Myocyte (in vitro differentiated cells): ENCODE measurements around the gene LRRC63. TPM values are rescaled to one million over a fixed set of nuclear protein-coding genes. Genes with fewer than 3 reads are reported as not detected.
"Not testable (repeated sequence)": the region's sequence is repeated elsewhere in the genome, so short reads cannot be mapped to it uniquely, and the experiment has no call there.

Experiments
- DNase-seq: peaks from one replicate; pipeline ENCODE4 v3.0.0-alpha.2; 2012; ENCODE audit warnings: low read depth
- polyA plus RNA-seq: library from polyadenylated mRNA; unstranded; fragments of >200 nt; gene quantifications from one replicate; pipeline ENCODE4 v1.2.1, GENCODE V29; 2012; ENCODE audit warnings: missing spikeins
- total RNA-seq: library from RNA; depleted of rRNA; stranded (reverse); fragments of >200 nt; gene quantifications from 2 replicates; pipeline ENCODE4 v1.2.3, GENCODE V29; 2014

Gene LRRC63
- not detected in 2 replicates for total RNA-seq
- polyA plus RNA-seq: not detected

- DNase-seq: peak; percentile 13
Measured at GRCh38 chr13:46211483-46212351, at the start of gene LRRC63. LRRC63 (plus strand) TSS chr13:46211928; CDS start chr13:46213035, 1,107 bp downstream.

- not testable (repeated sequence) for DNase-seq
Measured at GRCh38 chr13:46162741-46163140, 49.0 kb upstream of the LRRC63 start.

GRCh38 chr13:46164661-46165060 lies 47.1 kb upstream of the LRRC63 start:
- DNase-seq: no peak

- DNase-seq: no peak
Measured at GRCh38 chr13:46165485-46166223, 46.1 kb upstream of the LRRC63 start.

GRCh38 chr13:46166224-46166584 lies 45.5 kb upstream of the LRRC63 start:
- no peak for DNase-seq

- DNase-seq: no peak
Measured at GRCh38 chr13:46166947-46167610, 44.6 kb upstream of the LRRC63 start.

- DNase-seq: no peak
Measured at GRCh38 chr13:46168341-46168740, 43.4 kb upstream of the LRRC63 start.

GRCh38 chr13:46168783-46169182 lies 42.9 kb upstream of the LRRC63 start:
- DNase-seq: no peak

- DNase-seq: no peak
Measured at GRCh38 chr13:46169758-46170157, 42.0 kb upstream of the LRRC63 start.

GRCh38 chr13:46170268-46170667 lies 41.5 kb upstream of the LRRC63 start:
- DNase-seq: no peak

GRCh38 chr13:46170687-46171086 lies 41.0 kb upstream of the LRRC63 start:
- no peak for DNase-seq

GRCh38 chr13:46171217-46171616 lies 40.5 kb upstream of the LRRC63 start:
- no peak for DNase-seq

- DNase-seq: no peak
Measured at GRCh38 chr13:46171739-46172138, 40.0 kb upstream of the LRRC63 start.

- no peak for DNase-seq
Measured at GRCh38 chr13:46172531-46172991, 39.2 kb upstream of the LRRC63 start.

GRCh38 chr13:46173656-46174055 lies 38.1 kb upstream of the LRRC63 start:
- no peak for DNase-seq

GRCh38 chr13:46176756-46177155 lies 35.0 kb upstream of the LRRC63 start:
- peak; percentile 3 for DNase-seq

GRCh38 chr13:46178143-46178542 lies 33.6 kb upstream of the LRRC63 start:
- no peak for DNase-seq

- DNase-seq: no peak
Measured at GRCh38 chr13:46178821-46179220, 32.9 kb upstream of the LRRC63 start.

GRCh38 chr13:46179491-46179908 lies 32.2 kb upstream of the LRRC63 start:
- no peak for DNase-seq

- no peak for DNase-seq
Measured at GRCh38 chr13:46179969-46180763, 31.6 kb upstream of the LRRC63 start.

GRCh38 chr13:46181377-46181839 lies 30.3 kb upstream of the LRRC63 start:
- no peak for DNase-seq
